UCSD-AML1 (cell line): Measurements from ENCODE around the gene GMPR2.
"Not testable (repeated sequence)": the region's sequence is repeated elsewhere in the genome, so short reads cannot be mapped to it uniquely, and the experiment has no call there.

Experiments
- DNase-seq: peaks from one replicate; lab custom pipeline; 2025; ENCODE audit not compliant: unreplicated experiment; lab: John Stamatoyannopoulos, UW

Gene GMPR2

DNA sequence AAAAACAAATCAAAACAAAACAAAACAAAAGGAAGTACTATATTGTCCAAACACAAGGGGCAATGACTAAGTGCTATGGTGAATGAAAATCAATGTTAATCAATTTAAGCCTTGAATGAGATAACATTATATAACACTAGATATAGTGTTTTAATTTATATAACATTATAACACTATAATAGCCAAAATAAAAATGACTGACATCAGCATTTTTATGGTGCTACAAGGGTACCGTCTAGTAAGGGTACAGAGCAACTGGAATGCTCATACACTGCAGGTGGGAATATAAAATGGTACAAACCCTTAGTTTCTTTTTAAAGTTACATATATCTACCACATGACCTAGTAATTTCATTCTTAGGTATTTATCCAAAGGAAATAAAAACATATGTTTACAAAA is 6.3 kb upstream of the GMPR2 start:
- DNase-seq: no peak

DNA sequence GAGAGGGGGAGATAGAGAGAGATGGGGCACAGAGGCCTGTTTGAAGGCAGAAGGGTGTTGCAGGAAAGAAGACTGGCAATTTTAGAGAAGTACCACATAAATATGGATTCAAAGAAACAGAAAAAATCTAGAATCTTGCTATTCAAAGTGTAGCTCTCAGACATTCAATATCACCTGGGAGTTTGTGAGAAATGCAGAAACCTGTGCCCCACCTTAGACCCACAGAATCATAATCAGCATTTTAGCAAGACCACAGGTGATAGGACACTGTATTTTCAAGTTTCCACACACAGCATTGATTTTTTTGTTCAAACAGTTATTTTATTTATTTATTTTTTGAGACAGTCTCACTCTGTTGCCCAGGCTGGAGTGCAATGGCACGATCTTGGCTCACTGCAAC is 3.8 kb upstream of the GMPR2 start:
- DNase-seq: no peak

DNA sequence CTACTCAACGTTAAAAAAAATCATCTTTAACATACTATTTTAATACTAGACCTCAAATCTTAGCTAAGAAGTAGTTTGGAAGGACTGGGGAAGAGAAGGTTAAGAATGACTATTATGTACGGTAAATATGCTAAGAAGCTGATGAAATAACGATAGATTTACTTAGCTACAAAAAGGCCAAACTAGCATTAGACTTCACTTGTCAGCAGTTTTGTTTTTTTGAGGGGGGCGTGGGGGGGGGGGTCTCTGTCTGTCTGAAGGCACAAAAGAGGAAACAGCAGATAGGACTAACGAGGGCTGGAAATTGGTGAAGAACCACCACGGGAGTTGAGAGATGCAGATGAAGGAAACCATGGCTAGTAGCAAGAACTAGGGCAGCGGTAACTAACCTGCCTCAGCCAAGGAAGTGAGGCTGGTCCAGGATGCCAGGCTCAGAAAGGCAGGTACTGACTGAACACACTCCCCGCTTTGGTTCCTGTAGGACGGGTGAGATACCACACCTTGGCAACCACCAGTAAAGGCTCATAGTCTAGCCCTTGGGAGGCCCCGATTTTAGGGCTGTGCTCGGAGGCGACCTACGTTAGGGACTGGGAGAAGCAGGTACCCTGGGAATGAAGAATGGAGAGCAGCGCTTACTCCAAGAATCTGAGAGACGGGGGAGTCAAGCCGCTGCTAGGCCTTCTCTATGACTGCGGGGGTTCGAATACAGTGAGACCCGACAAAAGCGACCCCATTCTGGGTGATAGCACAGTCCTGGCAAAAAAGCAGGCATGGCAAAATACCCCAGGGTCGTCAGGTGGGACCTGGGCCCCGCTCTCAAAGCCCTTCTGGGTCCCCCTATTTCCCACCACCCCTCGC is 1.2 kb upstream of the GMPR2 start:
- DNase-seq: no peak

- DNase-seq: peak; percentile 91
Measured at GRCh38 chr14:24232121-24232644, 546 bp upstream of the GMPR2 start, which contains the start of gene NEDD8. Gene NEDD8 (minus strand): TSS chr14:24232367. CDS start chr14:24232267, 100 bp downstream.

- DNase-seq: no peak
Measured at GRCh38 chr14:24233538-24233866, 773 bp downstream of the GMPR2 start.

DNA sequence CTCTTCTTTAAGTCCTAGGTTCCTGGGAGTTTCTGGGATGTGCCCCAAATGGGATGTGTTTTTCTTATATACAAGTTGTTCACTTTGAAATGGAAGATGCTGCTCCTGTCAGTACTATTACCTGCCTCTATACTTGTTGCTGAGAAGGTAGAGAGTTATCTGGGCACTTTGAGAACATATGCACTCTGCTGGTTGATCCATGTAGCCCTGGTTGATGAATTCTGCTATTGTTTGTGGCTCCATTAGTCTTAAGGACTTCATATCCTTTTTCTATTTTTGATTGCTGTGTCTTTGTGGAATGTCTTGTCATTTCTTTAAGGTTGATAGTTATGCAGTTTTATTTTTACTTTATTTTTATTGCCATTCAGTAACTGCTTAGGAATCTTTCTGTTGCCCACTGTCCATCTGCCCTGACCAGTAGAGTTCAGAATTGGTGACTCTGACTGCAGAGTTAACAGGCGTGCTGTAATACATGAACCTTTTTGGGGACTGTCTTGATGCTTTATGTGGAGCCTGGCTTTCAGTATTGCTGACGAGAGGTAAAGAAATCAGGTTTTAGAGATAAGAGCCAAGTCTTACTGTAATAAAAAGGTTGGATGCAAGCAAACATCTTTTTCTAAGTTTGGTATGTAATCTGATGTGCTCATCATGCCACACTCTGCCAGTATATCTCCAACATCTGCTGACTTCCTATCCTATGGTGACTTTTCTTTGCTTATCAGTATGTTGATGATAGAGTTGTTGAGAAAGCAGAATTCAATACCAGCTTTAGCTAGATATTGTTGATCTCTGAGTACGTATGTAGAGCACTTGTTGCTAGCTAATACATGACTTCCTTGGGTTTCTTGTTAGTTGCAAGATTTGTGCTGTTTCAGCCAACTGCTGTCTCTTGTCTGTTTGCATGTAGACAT is 1.6 kb downstream of the GMPR2 start:
- DNase-seq: no peak

- no peak for DNase-seq
Measured at GRCh38 chr14:24235804-24236688, 3.3 kb downstream of the GMPR2 start.

DNA sequence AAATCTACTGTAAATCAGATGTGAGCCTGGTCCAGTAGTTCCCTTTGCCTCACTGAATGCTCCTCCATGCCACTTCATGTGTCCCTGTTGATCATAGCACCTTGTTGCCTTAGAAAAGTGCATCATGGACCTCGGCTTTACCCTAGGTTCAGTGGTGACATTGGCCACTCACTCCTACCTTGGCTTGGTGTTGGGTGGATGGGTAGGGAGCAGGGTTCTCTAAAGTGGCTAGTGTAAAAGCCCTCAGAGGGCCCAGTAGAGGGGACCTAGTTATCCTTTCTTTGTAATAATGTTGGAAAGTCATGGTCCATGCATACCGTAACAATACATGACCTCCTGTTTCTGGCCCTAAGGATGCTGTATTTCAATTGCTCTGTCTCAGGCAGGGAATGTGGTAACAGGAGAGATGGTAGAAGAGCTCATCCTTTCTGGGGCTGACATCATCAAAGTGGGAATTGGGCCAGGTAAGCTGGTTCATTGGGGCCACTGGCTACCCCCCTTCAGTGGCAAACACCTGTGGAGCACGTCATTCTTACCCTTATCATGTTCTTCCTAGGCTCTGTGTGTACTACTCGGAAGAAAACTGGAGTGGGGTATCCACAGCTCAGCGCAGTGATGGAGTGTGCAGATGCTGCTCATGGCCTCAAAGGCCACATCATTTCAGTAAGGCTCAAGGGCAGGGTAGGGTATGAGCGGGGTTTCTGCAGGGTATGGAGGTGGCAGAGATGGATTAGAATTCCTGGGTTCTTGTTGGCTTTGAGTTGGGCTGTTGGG is 4.1 kb downstream of the GMPR2 start:
- DNase-seq: no peak

GRCh38 chr14:24237463-24237955 is 4.8 kb downstream of the GMPR2 start:
- no peak for DNase-seq

- DNase-seq: no peak
Measured at GRCh38 chr14:24238123-24238522, 5.4 kb downstream of the GMPR2 start.

DNA sequence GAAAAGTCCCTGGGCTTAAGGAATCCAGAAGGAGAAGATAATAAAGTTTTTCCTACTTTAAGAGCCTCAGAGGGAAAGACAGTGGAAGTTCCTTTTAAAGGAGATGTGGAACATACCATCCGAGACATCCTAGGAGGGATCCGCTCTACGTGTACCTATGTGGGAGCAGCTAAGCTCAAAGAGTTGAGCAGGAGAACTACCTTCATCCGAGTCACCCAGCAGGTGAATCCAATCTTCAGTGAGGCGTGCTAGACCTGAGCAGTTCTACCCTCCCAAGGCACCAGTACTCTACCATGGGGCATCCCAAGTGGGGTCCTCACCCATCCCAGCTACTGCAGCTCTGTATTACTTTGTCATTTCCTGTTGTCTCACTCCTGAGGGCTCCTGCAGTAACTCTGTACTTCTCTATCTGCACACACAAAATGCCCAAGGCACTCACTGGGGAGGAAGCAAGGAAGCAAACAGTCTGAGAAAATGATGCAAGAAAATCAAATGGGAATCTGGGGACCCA is 5.9 kb downstream of the GMPR2 start:
- DNase-seq: no peak

GRCh38 chr14:24240110-24240918 is 7.6 kb downstream of the GMPR2 start:
- no peak for DNase-seq

- DNase-seq: peak; percentile 97
Measured at GRCh38 chr14:24241829-24242443, 9.2 kb downstream of the GMPR2 start.

DNA sequence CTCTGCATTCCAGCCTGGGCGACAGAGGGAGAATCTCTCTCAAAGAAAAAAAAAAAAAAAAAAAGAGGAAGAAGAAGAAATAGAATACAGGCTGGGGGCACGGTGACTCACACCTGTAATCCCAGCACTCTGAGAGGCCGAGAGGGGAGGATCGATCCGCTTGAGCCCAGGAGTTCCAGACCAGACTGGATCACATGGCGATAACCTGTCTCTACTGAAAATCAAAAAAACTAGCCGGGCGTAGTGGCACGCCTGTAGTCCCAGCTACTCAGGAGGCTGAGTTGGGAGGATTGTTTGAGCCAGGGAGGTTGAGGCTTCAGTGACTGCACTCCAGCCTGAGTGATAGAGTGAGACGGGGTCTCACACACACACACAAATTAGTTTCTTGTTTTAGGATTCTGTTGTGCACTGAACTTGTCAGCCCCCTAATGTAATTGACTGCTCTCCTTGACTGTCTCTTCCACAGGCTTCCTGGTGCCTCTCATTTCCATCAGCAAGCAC is 10.7 kb downstream of the GMPR2 start:
- DNase-seq: no peak

DNA sequence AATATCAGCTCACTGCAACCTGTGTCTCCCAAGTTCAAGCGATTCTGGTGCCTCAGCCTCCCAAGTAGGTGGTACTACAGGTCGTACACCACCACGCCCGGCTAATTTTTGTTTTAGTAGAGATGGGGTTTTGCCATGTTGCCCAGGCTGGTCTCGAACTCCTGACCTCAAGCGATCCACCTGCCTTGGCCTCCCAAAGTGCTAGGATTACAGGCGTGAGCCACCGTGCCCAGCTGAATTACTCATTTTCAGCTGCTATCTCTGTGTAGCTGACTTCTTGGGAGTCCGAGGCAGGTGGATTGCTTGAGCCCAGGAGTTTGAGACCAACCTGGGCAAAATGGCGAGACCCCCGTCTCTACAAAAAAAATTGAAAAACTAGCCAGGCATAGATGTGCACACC is 12.6 kb downstream of the GMPR2 start:
- DNase-seq: not testable (repeated sequence)

- DNase-seq: no peak
Measured at GRCh38 chr14:24246765-24247212, 14.1 kb downstream of the GMPR2 start.

- DNase-seq: no peak
Measured at GRCh38 chr14:24247422-24247821, 14.7 kb downstream of the GMPR2 start.
